DOHH2 (cell line): ENCODE results near the gene TERT.

Experiments
- EZH2phosphoT487 ChIP-seq: fragments of 200-600 bp; sonication (generic); IDR thresholded peaks from 2 replicates; pipeline ENCODE4 v1.6.1; 2017; ENCODE audit warnings: borderline replicate concordance, mild to moderate bottlenecking, antibody characterized with exemption, low read length, moderate library complexity, mixed read lengths
- TF ChIP-seq, protein P1 (sequence below): fragments of 200-600 bp; sonication (generic); IDR thresholded peaks from one replicate; pipeline ENCODE4 v1.5.1; 2014; ENCODE audit warnings: antibody characterized with exemption, mild to moderate bottlenecking, low read depth, low read length; ENCODE audit not compliant: poor library complexity, severe bottlenecking

DNA sequence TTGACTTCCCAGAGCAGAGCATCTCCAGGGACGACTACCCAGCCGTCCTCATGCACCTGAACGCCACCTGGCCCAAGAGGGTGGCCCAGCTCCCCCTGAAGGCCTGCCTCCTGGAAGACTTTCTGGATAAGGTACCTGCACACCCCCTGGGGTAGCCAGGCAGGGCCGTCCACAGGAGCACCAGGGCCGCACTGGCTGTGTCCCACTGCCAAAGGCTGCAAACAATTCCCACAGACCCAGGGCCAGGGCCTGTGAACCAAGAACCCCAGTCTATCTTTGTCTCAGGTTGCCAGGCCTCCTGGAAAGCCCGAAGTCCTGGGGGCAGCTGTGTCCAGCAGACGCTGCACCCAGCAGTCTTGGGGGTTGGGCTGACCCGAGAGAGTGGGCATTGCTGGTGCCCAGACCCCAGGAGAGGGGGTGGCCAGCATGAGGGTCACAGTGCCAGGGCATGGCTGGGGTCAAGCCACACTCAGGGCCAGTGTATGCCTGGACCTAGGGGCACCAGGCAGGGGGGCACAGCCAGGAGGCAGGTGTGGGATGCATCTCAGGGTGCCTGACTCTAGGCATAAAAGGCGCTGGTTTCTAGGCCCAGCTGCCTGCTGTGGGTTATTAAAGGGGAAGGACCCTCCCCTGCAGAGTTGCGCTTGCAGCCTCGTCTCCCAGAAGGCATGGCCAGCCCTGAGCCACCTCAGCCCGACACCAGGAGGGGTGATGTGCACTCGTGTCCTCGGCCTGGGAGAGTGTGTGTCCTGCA is 52.0 kb downstream of the TERT start:
- TF ChIP-seq, protein P1, sequence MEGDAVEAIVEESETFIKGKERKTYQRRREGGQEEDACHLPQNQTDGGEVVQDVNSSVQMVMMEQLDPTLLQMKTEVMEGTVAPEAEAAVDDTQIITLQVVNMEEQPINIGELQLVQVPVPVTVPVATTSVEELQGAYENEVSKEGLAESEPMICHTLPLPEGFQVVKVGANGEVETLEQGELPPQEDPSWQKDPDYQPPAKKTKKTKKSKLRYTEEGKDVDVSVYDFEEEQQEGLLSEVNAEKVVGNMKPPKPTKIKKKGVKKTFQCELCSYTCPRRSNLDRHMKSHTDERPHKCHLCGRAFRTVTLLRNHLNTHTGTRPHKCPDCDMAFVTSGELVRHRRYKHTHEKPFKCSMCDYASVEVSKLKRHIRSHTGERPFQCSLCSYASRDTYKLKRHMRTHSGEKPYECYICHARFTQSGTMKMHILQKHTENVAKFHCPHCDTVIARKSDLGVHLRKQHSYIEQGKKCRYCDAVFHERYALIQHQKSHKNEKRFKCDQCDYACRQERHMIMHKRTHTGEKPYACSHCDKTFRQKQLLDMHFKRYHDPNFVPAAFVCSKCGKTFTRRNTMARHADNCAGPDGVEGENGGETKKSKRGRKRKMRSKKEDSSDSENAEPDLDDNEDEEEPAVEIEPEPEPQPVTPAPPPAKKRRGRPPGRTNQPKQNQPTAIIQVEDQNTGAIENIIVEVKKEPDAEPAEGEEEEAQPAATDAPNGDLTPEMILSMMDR = no peak
- no peak for TF ChIP-seq EZH2phosphoT487
